Stimulated activated naive CD8-positive, alpha-beta T cell treated with anti-CD3 and anti-CD28 coated beads, Interleukin-15, Interleukin-2, amounts not matched to agents 100 U/mL and 50 U/mL, for 24 hours (primary cell): Measurements from ENCODE around the gene TSPAN9.

Experiments
- ATAC-seq: fragments of 150-1000 bp; cut with Tn5 transposase; one replicate; pipeline ENCODE4 v1.10.0; 2021
- DNase-seq: peaks from one replicate; pipeline ENCODE4 v3.0.0; 2021

TSPAN9 gene

DNA sequence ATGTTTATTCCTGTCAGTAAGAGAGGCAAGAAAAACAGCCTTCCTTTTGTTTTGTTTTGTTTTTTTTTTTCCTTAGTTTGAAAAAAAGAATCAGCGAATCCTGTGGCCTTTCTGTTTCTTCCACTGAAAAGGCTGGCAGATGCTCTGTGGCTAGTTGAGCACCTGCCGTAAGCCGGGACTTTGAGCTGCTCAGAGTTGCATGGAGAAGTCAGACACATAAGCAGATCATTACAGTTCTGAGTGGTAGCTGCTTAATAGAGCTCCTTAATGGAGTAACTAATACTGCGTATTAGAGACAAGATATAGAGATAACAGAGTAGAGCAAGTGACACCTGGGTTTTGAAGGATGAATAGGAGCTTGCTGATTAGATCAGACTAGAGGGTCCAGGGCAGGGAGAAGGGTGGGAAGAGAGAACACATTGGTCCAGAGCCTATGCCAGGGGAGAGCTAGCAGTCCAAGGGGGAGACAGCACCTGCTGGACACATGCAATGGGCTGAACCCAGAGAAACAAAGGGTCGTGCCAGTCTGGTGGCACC, 129.4 kb downstream of the TSPAN9 start:
- ATAC-seq = no peak
- DNase-seq = no peak

DNA sequence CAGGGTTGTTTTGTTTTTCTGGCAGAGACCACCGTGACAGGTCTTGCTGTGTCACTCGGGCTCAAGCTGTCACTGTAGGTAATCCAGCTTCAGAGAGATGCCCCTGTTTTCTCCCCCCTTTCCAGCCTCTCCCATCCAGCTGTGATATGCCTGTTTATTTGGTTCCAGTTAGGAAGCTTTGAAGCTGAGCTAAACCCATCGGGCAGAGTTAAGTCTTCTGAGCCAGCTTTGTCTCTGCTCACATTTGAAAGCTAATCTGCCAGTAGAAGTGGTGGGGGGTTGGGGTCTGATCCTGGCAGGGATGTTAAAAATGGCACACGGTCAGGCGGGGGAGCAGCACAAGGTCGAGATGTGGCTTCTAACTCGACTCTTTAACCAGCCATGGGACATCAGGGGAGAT, 130.0 kb downstream of the TSPAN9 start:
- no peak for DNase-seq
- ATAC-seq = no peak

DNA sequence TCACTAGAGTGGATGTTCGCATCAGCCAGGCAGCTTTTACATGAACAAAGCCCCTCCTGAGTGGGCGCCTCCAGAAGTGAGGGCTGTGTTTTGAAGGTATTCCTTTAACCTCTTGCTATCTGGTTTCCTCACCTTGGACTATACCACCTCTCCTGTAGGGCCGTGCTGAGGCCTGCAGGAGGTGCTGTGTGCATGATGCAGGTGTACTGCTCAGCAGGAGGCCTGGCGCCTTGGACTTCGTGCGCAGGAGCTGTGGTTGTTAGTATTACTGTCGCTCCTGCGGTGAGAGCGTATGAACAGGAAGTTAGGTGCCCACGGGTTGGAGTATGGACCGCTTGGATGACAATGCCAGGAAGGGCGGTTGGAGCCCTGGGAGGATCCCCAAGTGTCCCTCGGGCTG, 130.7 kb downstream of the TSPAN9 start:
- no peak for ATAC-seq
- DNase-seq = no peak

DNA sequence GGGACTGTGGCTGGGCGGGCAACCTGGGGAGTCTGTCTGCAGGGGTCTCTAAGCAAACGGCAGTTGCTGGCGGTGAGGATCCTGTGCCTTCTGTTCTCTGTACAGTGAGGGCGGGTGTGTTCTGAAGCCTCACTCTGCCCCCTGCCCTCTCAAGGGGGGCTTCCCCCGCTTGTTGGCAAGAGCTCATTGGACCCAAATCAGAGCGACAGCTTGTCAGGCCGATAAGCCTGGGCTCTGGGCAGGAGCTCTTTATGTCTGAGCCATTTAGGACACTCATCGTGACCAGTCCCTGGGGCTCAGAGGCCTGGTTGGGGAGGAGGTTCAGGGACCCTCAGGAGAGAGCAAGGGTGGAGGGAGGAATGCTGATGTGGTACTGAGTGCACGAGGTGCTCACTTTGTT, 136.0 kb downstream of the TSPAN9 start:
- DNase-seq (no peak), ATAC-seq (no peak)

DNA sequence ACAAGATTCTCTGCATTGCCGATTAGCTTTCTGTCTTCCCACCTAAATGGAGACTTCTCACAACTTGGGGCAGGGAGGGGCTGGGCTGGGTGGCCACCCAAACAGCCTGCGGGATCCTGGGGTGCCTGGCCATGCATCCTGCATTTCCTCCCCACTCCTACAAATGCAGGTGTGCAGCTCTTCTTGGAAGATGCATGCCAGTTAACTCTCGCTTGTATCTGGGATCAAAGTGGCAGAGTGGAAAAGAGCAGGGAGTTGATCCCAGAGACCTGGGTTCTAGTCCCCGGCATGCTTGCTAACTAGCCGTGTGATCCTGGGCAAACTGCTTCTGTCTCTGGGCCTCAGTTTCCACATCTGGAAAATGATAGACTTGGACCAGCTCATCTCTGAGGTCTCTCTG, 136.6 kb downstream of the TSPAN9 start:
- DNase-seq (no peak), ATAC-seq (no peak)

DNA sequence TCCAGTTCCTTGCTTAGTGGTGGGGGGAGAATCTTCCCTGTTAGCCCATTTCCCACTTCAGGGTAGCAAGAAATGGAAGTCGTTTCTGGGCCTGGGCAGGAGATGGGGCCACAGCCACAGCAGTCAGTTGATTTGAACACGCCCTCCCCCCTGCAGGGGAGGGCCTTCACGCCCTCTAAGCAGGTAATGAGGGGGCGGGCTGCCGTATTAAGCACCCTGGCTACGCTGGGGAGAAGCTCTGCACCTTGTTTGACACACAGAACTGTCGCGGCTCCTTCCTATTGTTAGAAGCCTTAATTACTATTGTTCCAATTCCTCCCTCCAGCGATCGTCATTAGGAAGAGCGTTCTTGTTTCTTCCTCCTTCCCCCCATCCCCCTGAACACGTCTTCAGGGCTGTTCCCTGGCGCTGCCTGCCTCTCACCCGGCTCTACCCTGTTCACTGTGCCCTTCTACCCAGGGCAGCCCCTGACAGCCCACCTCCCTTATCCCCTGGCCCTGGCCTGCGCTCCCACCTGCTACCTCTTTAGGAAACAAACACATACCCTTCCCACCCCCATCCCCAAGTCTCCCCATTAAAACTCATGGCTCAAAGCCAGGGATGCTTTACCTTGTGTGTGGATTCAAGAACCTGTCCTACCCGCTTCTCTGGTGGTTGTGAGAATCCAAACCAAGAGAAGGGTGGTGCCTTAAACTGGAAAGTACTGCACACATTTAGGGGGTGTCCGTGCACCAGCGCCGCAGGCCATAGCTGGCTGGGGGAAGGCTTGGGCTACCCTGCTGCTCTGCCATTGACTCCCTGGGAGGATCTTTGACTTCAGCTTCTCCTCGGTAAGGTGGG, 137.6 kb downstream of the TSPAN9 start:
- ATAC-seq (no peak), DNase-seq (no peak)

DNA sequence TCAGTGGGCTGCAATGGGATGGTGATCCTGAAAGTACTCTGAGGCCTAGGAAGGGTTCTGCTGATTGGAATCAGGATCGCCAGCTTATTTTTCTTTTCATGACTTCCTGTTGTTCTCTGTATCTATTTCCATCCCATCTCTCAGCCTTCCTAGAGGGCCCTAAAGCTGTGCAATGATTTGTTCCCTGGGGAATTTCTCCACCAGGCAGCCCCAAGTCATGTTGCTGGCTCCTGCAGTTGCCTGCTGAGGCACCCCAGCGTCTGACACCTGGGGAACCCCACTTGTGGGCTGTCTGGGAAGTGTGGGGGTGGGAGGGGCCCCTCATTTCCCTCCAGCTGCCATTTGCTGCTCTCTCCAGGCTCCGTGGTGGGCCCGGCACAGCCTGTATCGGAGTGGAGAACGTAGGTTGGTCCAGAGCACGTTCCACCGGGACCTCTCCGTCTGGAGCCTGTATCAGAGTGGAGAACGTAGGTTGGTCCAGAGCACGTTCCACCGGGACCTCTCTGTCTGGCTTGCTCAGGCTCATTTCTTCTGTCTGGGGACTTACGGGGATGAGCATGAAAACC, 138.3 kb downstream of the TSPAN9 start:
- DNase-seq (no peak), ATAC-seq (no peak)

DNA sequence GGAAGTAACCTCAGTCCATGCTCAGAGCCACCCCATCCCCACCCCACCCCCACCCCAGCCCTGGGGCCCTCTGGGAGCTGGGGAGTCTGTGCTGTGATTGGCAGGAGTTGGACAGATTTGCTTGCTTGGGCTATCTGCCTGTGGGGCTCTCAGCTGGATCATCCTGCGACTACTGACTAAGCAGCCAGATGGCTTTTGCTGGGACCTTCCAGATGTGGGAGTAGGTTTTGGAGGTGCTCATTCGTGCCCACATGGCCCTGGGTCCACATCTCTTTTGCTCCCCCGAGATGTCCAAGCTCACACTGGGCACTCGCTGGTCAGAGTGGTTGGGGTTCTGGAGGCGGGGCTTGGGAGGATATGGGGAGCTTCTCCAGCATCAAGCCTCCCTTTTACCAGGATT, 138.9 kb downstream of the TSPAN9 start:
- DNase-seq (no peak), ATAC-seq (no peak)

DNA sequence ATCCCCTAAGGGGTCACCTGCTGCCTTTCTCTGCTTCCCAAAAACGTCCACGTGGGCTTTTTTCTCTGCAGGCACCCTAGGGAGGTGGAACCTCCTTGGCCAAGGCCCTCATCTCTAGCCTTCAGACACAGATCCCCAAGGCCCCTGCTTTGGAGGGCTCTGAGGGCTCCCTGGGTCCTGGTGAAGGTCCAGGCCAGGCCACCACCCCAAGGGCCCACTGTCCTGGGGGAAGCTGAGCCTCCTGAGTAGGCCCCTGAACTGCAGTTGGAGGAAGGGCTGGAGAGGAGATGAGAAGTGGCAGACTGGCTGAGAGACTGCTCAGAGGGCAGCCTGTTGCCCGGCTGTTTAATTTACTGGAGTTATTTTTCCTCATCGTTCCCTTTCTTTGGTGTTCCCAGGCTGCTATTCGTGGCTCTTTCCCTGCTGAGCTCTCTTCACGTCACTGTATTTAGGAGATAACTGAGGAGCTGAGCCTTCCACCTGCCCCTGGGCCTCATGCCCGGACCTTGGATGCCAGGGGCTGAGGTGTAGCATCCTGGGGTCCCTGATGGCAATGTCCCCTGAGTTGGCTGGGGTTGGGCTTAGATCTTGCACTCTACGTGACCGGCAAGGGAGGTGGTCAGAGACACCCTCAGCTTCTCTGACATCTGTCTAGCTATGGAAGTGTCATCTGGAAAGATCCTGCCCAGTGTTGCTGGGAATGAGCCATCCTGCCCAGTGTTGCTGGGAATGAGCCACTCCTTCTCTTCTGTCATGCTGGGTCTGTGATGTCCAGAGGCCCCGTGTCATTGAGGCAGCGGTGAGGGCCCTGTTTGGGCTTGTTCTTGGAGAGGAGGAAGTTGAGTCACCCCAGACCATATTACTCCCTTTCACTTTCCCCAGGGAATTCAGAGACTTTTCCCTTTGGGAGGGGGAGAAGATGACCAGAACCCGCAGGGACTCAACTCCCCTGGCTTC, 139.8 kb downstream of the TSPAN9 start:
- no peak for DNase-seq
- ATAC-seq = no peak

DNA sequence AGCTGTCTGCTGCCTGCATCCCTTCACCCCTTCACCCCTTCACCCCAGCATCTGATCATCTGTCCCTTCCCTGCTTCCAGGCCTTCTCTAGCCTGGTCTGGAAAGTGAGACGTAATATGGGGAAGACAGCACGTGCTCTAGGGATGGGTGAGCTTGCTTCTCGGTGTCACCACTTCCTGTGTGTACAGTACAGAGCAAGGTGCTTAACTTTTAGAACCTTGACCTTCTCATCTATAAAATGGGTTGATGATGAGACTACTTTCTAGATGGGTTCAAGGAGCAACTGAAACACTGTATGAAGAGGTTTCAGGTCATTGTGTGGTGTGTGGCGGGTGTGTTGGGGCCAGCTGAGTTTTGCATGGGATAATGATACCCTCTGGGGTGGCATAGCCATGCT, 140.5 kb downstream of the TSPAN9 start:
- DNase-seq (no peak), ATAC-seq (no peak)

DNA sequence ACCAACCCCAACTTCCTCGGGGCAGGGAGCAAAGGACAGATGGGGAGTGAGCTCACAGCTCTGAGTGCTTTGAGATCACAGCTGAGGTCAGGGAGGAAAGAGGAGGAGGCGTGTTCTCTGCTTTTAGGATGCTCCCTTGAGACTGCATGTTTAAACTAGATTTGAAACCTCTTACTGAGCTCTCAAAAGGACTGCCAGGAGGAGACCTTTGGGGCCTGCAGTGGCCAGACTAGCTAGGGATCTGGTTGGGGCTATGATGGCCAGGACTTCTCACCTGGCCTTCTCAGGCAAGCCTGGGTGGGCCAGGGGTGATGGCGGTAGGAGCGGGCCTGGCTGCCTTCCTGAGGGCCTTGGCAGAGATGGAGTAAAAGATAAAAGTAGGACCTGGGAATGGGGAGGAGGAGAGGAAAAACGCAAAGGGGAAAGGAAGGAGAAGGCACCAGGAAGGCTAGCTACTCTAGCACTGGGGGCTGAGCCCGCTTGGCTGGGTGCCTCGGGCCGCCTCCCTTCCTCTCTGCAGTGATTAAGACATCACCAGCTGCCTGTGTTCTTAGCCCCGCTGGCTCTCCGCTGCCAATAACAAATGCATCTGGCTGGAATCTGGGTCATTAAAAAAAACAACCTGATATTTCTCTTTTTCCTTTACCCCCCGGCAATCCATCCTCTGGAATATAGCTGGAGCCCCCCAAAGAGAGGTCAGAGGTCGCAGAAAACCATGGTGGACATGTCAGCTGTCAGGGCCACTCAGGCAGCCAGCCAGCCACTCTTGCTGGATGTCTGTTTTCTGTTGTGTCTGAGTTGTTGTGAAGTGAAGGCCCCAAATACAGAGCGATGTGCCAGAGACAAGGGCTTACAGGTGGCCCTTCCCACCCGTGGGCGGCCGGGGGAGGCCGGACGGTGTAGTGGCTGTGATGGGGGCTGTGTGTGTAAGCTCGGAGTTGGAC, 141.3 kb downstream of the TSPAN9 start:
- ATAC-seq (no peak), DNase-seq (no peak)

DNA sequence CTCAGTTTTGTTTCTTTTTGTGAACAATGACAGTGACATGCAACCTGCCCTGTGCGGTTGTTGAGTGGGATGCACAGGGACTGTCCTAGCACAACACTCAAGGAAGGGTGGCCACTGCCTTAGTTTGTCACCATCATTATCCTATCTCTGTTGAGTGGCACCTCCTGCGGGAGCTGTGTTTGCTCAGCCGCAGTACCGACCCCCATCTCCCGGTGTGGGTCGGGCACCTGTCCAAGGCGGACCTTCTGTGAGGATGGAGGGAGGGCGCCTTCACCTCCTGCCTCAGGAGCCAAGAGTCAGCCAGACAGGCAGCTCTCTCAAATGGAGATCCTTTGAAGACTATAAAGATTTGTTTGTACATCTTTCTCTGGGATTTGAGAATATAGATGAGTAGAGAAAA, 142.1 kb downstream of the TSPAN9 start:
- ATAC-seq = no peak

DNA sequence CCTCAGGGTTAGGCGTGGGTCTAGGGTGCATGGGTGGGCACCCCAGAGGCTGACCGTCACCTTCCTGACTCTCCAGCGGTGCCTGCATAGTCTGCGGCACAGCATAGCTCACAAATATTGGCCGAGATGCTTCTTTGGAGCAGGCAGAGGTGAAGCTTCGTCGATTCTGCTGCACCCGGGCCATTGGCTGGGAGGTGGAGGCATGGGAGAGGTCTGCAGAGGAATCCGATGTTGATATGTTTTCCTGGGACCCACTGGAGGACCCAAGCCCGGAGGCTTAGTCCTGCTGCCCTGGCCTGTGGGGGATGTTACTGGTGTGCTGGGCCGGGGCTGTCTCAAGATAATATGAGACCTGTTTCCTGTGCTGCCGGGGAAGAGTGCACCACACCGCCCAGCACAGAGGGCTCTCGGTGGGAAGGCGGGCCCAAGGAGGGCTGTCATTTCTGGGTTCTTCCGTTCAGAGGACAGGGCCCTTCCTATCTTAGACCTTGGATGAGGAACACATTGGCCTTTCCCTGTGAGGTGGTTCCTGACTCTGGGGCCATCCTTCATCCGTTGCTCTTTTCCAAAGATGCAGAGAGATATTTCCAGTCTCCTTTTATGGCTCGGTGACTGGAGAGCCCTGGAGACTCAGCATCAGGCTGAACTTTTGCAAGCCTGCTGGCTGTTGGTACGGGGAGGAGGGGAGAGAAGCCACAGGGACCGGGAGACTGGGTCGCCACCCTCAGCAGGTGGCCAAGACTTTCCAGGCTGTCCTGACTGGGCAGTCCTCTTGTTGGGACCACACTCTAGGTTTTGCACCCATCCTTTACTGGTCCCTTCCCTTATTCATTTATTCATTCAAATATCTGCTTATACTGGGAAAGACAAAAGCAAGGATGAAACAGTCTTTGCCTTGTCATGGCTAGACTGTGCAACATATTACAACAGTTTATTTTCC, 143.5 kb downstream of the TSPAN9 start:
- no peak for DNase-seq
- no peak for ATAC-seq

More for the DNA sequence above, 142.1 kb downstream of the TSPAN9 start:
- DNase-seq = no peak

DNA sequence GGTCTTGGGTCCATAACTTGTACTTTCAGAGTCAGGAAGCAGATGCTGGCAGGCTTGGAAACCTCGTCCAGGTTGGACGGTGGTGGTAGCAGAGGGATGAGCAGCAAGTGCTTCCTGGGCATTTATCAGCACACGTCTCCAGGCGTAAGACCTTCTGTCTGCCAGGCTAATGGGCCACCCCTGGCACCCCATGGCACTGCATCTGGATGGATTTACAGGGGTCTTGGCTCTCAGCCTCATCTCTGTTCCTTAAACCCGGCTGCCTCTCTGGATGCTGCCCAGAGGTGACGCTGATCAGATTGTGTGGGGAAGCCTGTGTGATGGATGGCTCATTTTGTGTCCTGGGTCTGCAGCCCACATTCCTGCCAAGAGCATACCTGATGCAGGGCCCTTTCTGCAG, 145.1 kb downstream of the TSPAN9 start:
- ATAC-seq (no peak), DNase-seq (no peak)

DNA sequence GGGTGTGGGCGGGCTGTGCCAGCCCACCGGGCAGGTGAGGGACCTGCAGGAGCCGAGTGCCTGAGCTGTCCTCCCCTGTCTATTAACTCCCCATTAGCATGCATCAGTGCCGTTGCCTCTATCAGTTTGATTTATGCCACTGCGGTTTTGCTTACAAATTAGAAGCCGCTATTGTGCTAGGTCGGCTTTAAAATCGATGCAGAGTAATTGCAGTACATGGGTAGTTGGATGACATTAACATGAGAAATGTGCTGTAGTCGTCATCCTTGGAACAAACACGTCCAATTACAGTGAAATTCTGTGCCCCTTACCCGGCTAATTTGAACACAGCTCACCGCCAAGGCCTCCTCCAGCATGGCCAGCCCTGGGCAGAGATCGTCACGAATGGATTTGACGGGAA, 145.8 kb downstream of the TSPAN9 start:
- ATAC-seq (no peak), DNase-seq (no peak)

DNA sequence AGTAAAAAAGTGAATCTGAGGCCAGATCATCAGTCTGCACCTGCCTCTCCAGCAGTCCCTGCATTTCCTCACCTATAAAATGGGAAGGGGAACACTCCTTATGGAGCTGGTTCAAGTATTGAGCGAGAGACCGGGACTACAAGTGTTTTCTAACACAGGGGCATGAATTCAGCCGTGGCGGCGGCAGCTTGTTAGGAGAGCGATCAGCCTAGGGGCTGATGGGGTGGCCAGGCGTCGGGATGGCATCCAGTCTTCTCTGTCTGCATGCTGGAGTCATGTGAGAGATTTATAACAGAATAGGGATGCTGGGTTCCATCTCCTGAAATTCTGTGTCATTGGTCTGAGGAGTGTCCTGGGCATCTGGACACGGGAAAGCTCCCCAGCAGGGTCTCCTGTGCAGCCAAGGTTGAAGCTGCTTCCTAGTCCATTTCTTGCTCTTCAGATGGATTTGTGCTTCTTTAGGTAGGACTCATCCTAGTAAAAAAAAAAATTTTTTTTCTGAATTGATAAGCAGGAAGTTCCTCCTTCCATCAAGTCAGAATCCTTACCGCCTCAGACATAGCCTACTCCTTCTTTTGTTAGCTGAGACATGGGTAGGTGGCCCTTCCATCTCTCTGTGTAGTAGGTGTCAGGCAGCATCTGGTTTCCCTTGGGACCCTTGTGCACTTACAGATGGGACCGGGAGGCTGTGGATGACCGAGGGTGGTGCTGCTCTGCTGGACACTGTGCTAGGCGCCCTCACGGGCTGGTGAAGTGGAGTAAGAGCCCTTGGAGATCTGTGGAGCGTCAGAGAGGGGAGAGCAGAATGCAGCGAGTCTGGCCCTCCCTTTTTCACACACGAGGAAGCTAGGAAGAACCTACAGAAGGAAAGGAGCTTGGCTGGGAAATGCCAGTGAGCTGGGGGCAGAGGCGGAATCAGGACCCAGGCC, 146.7 kb downstream of the TSPAN9 start:
- DNase-seq (no peak), ATAC-seq (no peak)

DNA sequence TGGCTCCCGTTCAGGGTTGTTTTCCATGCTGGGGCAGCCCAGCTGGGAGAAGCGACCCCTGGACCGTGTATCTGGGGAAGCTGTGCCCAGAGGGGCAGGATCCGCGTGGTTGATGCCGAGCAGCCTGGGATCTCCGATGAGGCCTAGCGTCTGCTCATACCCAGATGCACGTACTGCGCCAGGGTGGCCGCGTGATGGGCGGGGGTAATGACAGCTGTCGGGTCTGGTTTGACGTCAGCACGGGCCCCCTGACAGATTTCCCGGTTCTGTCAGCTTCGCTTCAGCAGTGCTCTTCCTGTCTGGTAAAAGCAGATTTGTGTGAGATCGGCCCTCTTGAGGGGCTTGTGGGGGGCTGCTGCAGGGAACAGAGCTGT, 147.3 kb downstream of the TSPAN9 start:
- DNase-seq (no peak), ATAC-seq (no peak)

DNA sequence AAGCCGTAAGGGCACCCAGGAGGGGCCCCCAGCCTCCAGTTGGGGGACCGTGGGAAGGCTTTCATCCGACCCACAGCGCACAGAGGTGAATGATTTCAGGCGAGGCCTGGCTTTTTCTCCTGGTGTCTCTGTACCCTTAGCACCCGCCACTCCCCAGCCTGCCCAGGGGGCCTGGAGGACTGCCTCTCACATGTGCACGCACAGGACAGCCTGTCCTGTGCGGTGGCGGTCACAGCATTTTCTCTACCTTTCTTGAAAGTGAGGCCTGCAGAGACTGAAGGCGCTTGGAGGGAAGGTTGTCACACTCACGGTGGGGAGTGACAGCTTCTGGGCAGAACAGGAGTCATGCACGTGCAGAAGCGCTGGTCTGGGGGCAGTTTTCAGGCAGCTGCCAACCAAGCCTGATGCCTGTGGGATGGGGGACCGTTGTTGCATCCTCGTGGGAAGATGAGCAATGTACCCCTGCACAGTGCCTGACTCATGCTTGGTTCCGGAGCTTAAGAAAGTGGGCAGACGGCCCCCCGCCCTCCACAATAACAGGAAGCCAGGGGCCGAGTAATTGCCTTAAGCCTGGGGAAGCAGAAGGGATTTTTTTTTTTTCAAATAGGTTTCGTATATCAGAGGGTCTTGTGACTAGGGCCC, 148.1 kb downstream of the TSPAN9 start:
- ATAC-seq (peak; percentile 11), DNase-seq (no peak)

DNA sequence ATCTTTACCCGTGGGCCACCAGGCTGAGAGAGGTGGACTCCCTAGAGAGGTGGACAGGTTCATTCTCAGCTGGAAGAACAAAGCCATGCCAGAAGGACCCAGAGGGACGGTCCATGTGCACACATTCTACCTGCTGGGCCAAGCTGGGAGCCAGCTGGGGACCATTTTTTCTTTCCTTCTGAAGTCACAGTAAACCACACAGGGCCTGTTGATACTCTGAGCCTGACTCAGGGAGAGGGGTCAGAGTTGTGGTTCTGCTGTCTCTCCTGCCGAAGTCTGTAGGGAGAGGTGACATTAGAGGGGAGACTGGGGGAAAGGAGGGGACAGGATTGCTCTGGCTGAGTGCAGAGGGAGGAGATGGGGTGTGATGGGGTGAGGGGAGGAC, 148.6 kb downstream of the TSPAN9 start:
- DNase-seq (no peak), ATAC-seq (no peak)
